Ovary (tissue), 9 donors: ENCODE measurements around the gene XK. TPM values are rescaled to one million over a fixed set of nuclear protein-coding genes. Genes with fewer than 3 reads are reported as not detected.

Experiments
- DNase-seq, 5 donors: peaks; one replicate each; pipeline ENCODE4 v3.0.0-alpha.2; 2019 to 2020
- H3K27ac ChIP-seq, 2 donors: fragments of 200-600 bp; one replicate each; pipeline versions ENCODE4 v1.5.1 to v1.8.0; 2019 to 2022
- H3K27me3 ChIP-seq: fragments of 200-600 bp; one replicate; pipeline ENCODE4 v1.8.0; 2022
- H3K36me3 ChIP-seq: fragments of 200-600 bp; sonication (generic); one replicate; pipeline ENCODE4 v1.5.1; 2019
- H3K4me1 ChIP-seq: one replicate; pipeline ENCODE4 v1.8.1; 2013; ENCODE audit warnings: mild to moderate bottlenecking, moderate library complexity; ENCODE audit not compliant: insufficient read depth
- H3K4me3 ChIP-seq: fragments of 200-600 bp; sonication (generic); one replicate; pipeline ENCODE4 v1.5.1; 2017
- H3K9me3 ChIP-seq, 2 donors: fragments of 200-600 bp in 1 of 2; sonication (generic) in 1 of 2; one replicate each; pipeline versions ENCODE4 v1.5.1 to v1.8.1; 2013 to 2019; ENCODE audit warnings: mild to moderate bottlenecking in 1 of 2, moderate library complexity in 1 of 2
- CTCF ChIP-seq, 3 donors: fragments of 450-650 bp in 2 of 3; fragments of 200-600 bp in 1 of 3; IDR thresholded peaks; one replicate each; pipeline versions ENCODE4 v1.5.1 to v1.8.0; 2016 to 2022; ENCODE audit warnings: antibody characterized with exemption in 3 of 3, mild to moderate bottlenecking in 1 of 3
- EP300 ChIP-seq: sonication (generic); formaldehyde crosslinking; IDR thresholded peaks from one replicate; pipeline ENCODE4 v1.6.1; 2017; ENCODE audit warnings: antibody characterized with exemption
- POLR2A ChIP-seq: fragments of 450-650 bp; IDR thresholded peaks from one replicate; pipeline ENCODE4 v1.6.1; 2017; ENCODE audit warnings: antibody characterized with exemption, mild to moderate bottlenecking, moderate library complexity
- WGBS, 3 donors: extraction: QIAGEN DNeasy Blood & Tissue Kit in 1 of 3; methylation state at CpG; one replicate each; pipeline versions ENCODE4 v1.1.5 to v1.1.7; 2013 to 2017; 5-methylcytosine and 5-hydroxymethylcytosine counted together
- intact Hi-C, 4 donors: fragments of 100-400 bp; cut with DNase I; formaldehyde crosslinking; loops; one replicate each; pipeline versions ENCODE4 v1.11.0 to v1.15.1; 2022 to 2023
- polyA plus RNA-seq, 2 donors: library from polyadenylated mRNA; stranded (reverse); fragments of 200-250 nt in 1 of 2; fragments of 350-450 nt in 1 of 2; fragmentation: Illumina TruSeq in 1 of 2; extraction: RNeasy Lipid Tissue Mini Kit (QIAGEN cat#74804) in 1 of 2; gene quantifications; one replicate each; pipeline ENCODE4 v1.2.3, GENCODE V29; 2013 to 2014
- total RNA-seq, 7 donors: library from RNA; depleted of rRNA in 2 of 7; stranded (reverse); fragments of >200 nt in 2 of 7; fragmentation: NEBNext Ultra II Directional in 3 of 7; extraction: Animal tissue kit (Norgen Biotek cat#: 25700) in 3 of 7; gene quantifications; one replicate each; pipeline versions ENCODE4 v1.1.0 to v1.2.4, GENCODE V29; 2016 to 2023
- donor health status: DM: no; HTN: no; CAD: no; lungs with moderate emphysema.
- donor health status: DM: no; HTN: no; CAD: no.
- donor health status: Bipolar disorder and iron deficiency.
- donor health status: DM: yes; HTN: yes; CAD: no.
- donor health status: DM: no; HTN: no; CAD: no.
- donor health status: DM: yes; HTN: yes; CAD: no.

The XK gene
- total and polyA plus RNA-seq, 9 donors, result 0.40 to 2.5 (median 0.68) TPM

- no peaks in the 10 kb centered on the region for H3K27me3 ChIP-seq
- intact Hi-C loops, result no loop called here
- H3K36me3 ChIP-seq, result no peaks in the 10 kb centered on the region
- no peak for DNase-seq
- no peak overlapping the region for H3K27ac ChIP-seq
- no peaks in the 10 kb centered on the region for H3K9me3 ChIP-seq
- TF ChIP-seq EP300 (no peak), CTCF (IDR thresholded peaks at IDR 0.05) (no peak), POLR2A (no peak)
- H3K4me1 ChIP-seq, result no peaks in the 10 kb centered on the region
- no peak overlapping the region for H3K4me3 ChIP-seq
Observed at GRCh38 chrX:37757082-37757481, 71.5 kb downstream of the XK start.

- H3K9me3 ChIP-seq, result no peaks in the 10 kb centered on the region
- intact Hi-C loops, result no loop called here
- 67 to 85% (median 75%) methylated on average over 1 of the region's 1 CpG for WGBS, 3 donors
Observed at GRCh38 chrX:37759351-37759750, 73.8 kb downstream of the XK start.

GRCh38 chrX:37759878-37760418, 74.4 kb downstream of the XK start:
- intact Hi-C loops, result no loop called here
- no peak for DNase-seq
- TF ChIP-seq CTCF (IDR thresholded peaks at IDR 0.05) (no peak), POLR2A (no peak), EP300 (no peak)
- Histone ChIP-seq H3K4me1 (no peaks in the 10 kb centered on the region), H3K36me3 (no peaks in the 10 kb centered on the region), H3K4me3 (no peak overlapping the region), H3K27me3 (no peaks in the 10 kb centered on the region), H3K27ac (no peak overlapping the region), H3K9me3 (no peaks in the 10 kb centered on the region)
- WGBS, 3 donors, result 75 to 86% (median 79%) methylated on average over 2 of the region's 2 CpGs

More at GRCh38 chrX:37759351-37759750, 73.8 kb downstream of the XK start:
- Histone ChIP-seq H3K4me3 (no peak overlapping the region), H3K4me1 (no peaks in the 10 kb centered on the region), H3K36me3 (no peaks in the 10 kb centered on the region), H3K27me3 (no peaks in the 10 kb centered on the region), H3K27ac (no peak overlapping the region)
- TF ChIP-seq EP300 (no peak), POLR2A (no peak), CTCF (IDR thresholded peaks at IDR 0.05) (no peak)
- DNase-seq, result no peak

- Histone ChIP-seq H3K9me3 (no peaks in the 10 kb centered on the region), H3K36me3 (no peaks in the 10 kb centered on the region), H3K27me3 (no peaks in the 10 kb centered on the region), H3K4me1 (no peaks in the 10 kb centered on the region), H3K4me3 (no peak overlapping the region), H3K27ac (no peak overlapping the region)
- intact Hi-C loops, result no loop called here
- DNase-seq, result no peak
- TF ChIP-seq EP300 (no peak), CTCF (IDR thresholded peaks at IDR 0.05) (no peak), POLR2A (no peak)
Observed at GRCh38 chrX:37763400-37763799, 77.8 kb downstream of the XK start.

GRCh38 chrX:37765507-37765906, 79.9 kb downstream of the XK start:
- Histone ChIP-seq H3K27ac (no peak overlapping the region), H3K9me3 (peaks cover 0 to 3% of the 10 kb centered on the region in 2 donors), H3K4me3 (no peak overlapping the region), H3K36me3 (no peaks in the 10 kb centered on the region), H3K27me3 (no peaks in the 10 kb centered on the region), H3K4me1 (no peaks in the 10 kb centered on the region)
- DNase-seq, result no peak
- TF ChIP-seq CTCF (IDR thresholded peaks at IDR 0.05) (no peak), EP300 (no peak), POLR2A (no peak)
- intact Hi-C loops, result no loop called here
